Measurements from ENCODE around the gene SCG3.

The SCG3 gene

GRCh38 chr15:51680321-51680720 is 982 bp upstream of the SCG3 start:
- no peak for DNase-seq

DNA sequence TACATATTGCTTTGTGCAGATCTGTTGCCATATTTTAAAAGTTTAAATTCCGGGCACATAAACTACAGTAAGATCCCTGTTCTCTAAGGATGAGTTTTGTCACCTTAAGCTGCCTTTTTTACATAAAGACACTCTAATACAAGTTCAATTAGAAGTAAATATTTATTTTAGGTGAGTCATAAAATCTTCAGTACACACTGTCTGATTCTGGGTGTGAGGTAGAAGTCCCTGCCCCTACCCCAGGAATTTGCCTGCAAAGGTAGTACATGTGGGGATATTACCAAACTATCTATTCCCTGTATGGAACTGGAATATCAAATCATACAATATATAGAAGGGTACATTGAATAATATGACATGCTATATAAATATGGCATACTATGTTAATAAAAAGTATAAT is 6.3 kb downstream of the SCG3 start:
- DNase-seq, result no peak

DNA sequence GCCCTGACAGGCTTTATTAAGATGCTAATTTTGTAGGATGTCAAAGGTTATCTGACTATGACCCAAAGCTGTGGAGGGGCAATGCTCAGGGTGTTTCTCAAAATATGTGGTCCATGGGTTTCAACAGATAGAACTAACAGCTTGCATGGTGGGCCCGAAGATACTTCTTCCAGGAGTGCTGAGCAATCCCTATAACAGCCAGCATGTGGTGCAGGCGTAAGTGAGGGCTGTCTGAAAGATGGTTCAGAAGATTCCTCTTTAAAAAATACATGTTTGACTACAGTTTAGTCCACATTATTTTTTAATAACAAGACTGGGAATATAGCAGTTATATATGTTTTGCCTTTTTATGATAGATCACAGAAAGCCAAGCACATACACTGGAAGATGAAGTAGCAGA is 7.6 kb downstream of the SCG3 start:
- DNase-seq, result no peak

- DNase-seq, result no peak
Observed at GRCh38 chr15:51692154-51692553, 10.9 kb downstream of the SCG3 start.

DNA sequence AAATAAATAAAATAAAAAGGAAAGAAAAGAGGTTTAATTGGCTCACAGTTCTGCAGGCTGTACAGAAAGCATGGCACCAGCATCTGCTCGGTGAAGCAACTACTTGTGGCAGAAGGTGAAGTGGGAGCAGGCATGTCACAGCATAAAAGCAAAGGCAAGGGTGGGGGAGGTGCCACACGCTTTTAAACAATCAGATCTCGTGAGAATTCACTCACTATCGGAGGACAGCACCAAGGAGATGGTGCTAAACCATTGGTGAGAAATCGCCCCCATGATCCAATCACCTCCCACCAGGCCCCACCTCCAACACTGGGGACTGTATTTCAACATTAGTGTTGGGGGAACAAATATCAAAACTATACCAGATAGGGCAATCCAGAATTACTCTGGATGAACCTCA is 15.3 kb downstream of the SCG3 start:
- no peak for DNase-seq

DNA sequence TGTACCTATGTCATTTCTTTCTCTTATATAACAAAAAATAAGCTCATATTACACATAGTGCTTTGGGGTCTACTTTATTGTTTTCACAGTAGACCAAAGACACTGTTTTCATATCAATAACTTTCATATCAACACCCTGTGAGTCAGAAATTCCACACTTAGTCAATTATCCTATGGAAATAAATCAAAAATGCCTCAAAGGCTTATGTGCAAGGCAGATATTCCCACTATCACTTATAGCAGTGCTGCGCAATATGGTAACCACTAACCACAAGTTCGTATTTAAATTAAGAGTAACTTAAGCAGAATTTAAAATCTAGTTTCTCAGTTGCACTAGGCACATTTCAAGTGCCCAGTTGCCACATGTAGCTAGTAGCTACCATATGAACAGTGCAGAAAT is 15.9 kb downstream of the SCG3 start:
- DNase-seq, result no peak

DNA sequence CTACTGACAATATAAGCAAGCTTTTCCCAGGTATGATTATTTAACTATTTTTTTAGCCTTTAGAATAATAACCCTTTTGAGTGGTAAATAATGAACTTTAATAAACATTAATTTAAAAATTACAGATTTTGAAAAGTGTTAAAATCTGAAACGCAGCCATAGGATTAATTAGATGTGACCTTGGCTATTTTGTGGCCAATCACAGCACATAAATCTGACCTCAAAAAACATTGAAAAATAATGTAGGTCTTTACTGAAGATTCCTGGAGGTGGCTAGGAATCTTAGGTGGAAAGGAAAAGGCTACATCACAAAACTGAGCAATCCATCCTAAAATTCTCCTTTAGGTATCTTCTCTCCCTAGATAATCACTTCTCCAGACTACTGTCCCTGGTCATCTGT is 18.1 kb downstream of the SCG3 start:
- no peak for DNase-seq

DNA sequence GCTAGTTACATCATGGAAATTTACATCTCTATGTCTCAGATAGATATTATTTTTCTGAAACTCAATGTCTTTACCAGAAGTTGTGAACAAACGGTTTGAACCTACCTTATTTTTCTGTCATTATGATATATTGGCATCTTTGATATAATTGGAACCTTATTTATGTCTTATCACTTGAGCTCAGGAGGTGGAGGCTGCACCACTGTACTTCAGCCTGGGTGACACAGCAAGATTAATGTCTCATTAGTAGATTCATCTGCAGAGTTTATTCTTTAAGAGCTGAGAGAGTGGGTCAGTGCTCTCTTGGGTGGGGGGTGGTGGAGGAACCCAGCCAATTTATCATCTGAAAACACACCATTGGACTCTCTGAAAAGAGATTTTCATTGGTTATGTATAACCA is 21.4 kb downstream of the SCG3 start:
- no peak for DNase-seq

- DNase-seq, result no peak
Observed at GRCh38 chr15:51706291-51706690, 25.0 kb downstream of the SCG3 start.

DNA sequence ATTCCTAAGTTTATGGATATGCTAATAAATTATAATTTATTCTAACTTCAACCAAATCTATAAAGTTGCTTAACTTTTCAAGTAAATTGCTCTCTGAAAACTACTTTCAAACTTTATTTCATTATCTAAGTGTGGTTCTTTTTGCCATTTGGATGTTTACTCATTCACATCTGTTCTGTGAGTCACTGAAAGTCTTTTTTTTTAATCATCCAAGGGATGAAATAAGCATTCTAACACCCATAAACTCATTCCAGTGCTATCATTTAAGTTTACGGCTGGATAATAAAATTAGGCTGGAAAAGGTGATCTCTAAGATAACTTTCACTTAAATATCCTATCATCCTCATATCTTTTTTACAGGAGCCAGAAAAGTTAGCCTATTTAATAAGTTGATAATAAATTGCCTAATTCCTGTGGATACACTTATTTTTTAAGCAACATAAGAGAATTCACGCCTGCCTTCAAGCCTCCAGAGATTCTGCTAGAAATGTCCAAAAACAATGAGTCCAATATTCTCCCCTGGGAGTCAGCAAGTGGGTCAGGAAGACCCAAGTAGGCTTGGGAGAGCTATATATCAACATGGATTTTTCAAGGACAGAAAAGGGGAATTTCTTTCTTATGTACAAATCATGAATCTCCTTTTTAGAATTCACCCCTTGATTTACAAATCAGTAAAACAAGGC is 25.8 kb downstream of the SCG3 start:
- DNase-seq, result no peak

GRCh38 chr15:51708013-51708412 is 26.7 kb downstream of the SCG3 start:
- peak; percentile 6 for DNase-seq

DNA sequence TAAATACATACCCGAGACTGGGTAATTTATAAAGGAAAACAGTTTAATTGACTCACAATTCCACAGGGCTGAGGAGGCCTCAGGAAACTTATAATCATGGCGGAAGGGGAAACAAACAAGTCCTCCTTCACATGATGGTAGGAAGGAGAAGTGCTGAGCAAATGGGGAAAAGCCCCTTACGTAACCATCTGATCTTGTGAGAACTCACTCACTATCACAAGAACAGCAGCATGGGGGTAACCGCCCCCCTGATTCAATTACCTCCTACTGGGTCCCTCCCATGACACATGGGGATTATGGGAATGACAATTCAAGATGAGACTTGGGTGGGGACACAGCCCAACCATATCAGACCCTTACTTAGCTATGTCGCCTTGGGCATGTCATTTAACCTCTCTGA is 27.7 kb downstream of the SCG3 start:
- DNase-seq, result no peak

DNA sequence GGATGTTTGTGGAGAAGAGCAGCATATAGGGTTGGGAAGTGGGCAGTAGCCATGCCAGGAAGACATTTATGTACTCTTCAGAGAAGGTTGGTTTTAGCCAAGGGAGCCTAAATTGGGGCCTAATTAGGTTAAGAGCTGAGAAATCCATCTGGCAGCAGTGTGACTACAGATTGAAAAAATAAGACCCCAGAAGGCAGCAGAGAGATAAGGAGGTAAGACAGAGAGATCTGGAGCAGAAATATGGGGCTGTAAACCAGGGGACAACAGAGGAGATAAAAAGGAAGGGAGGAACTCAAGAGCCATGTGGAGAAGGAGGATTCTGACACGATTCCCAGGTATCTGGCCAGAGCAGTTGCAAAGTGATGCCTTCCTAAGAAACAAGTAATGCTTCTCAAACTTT is 32.9 kb downstream of the SCG3 start:
- DNase-seq, result no peak

DNA sequence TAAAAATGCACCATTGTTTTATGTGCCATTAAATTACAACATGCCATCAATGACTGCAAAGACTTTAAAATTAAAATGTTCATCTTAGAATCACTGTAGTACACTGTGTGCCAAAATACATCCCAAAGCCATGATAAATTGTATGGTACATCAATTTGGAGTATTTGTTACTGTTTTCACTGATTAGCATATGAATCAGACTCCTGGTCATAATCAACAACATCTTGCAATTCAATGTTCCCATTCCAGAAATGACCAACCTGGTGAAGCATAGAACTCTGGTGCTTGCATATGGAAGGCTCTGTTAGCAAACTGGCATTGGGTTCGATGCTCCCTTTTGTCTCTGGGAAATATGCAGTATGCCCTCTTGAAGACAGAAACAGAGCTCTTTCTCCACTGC is 33.6 kb downstream of the SCG3 start:
- DNase-seq, result no peak

DNA sequence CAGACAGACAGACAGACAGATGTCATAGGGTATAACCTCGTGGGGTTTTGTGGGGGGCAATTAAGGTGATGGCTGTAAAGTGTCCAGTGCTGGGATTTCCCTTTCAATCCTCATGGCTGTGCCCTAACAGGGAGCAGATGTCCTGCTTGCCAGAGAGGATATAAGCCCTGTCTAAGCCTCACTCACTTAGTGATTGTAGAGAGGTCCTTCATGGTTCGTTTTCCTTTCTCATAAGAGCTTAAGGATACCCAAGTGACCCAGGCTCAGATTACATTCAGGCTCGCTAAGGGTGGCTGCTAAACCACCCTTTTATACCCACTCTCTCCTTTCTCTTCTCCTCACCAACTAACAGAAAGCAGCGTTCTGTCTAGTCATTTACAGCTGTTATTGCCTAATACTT is 36.9 kb downstream of the SCG3 start:
- peak; percentile 17 for DNase-seq

DNA sequence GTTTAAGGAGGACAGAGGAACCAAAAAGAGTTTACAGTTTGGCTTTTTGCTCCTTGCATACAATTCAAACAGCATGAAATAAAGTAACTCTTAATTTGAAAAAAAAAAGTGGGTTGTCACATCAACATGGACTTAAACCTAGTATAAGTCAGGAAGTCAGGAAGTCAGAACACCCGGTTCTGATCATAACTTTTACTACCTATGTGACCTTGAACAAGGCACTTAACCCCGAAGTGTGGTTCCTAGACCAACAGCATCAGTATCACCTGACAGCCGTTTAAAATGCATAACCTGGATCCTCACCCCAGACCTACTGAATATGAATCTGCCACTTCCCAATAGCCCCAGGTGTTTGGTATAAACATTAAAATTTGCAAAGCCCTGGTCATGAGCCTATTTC is 37.4 kb downstream of the SCG3 start:
- no peak for DNase-seq

DNA sequence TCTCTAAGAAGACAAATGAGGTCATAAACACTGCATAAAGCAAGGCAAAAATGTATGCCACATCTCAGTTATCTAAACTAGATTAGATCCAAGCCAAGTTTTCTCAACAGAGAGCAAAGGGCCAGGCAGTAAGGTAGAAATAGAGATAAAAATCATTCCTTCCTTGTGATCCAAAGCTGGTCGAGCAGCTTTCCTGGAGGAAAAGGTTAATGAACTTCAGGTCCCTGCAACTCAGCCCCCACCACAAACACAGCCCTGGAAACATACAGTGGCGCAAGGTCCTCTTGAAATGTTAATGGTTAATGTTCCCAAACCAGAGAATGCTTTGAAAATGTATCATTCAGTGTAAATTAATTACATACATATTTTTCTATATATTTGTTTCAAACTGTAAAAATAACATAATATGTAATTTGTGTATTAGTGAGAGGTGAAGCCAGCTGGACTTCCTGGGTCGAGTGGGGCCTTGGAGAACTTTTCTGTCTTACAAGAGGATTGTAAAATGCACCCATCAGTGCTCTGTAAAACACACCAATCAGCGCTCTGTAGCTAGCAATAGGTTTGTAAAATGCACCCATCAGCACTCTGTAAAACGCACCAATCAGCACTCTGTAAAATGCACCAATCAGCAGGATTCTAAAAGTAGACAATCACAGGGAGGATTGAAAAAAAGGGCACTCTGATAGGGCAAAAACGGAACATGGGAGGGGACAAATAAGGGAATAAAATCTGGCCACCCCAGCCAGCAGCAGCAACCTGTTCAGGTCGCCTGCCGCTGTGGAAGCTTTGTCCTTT is 39.1 kb downstream of the SCG3 start:
- DNase-seq, result no peak

GRCh38 chr15:51721199-51721960 is 40.1 kb downstream of the SCG3 start:
- no peak for DNase-seq

DNA sequence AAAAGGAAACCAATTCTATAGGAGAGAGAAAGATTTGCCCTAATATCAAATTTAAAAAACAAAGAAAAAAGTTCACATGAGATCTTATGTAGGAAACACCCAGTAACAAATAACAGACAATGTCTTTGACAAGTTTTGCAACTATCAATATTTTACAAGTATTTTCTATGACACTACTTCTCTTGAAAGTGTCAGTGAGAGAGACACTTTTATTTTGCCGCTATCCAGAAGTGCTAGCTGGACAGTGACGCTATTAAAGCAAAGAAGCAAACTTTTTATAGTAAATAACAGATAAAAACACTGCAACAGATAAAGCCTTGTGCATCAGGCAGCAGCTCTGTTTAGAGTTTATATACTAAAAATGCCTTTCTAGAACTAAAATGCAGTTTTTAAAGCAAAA is 42.9 kb downstream of the SCG3 start:
- no peak for DNase-seq

- no peak for DNase-seq
Observed at GRCh38 chr15:51724673-51725072, 43.4 kb downstream of the SCG3 start.

DNA sequence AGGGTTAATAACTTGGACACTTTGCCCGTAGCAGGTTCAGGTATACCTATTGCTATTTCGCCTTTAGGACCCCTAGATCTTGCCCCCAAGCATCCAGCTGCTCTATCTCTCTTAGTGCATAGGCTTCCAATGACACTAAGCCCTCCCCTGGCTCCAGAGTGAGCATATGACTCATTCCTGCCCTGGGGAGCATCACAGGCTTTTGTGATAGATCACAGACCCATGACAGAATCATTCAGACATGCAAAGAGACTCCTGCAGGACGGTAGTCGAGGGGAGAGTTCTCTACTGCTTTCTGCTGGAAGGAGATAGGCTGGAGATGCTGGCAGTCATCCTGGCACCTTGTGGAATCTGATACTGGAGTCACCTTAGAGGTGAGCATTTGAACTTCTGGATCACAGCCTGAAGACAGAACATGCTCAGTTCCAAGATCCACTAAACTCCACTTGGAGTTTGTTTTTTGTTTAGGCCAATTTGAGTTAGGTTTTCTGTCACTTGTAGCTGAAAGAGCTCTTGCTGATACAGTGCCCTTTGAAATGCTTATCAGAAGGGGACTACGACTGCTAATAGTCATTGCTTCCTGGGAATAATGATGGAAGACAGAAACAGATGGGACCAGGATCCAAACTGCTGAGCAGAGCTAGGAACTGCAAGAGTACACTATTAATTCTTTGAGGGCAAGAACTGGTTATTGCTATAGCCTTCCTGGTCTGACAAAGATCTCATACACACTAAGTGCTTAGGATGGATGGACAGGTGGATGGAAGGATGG is 45.2 kb downstream of the SCG3 start:
- peak; percentile 27 for DNase-seq

GRCh38 chr15:51727141-51727897 is 46.0 kb downstream of the SCG3 start:
- DNase-seq, result no peak

Measured in DMS79 treated with DMSO at 0.1 percent for 48 hours (cell line).